CD14-positive monocyte (primary cell): Measurements from ENCODE around the gene SCRN2. TPM values are rescaled to one million over a fixed set of nuclear protein-coding genes. Genes with fewer than 3 reads are reported as not detected.
A peak's percentile ranks its signal among the peaks of the same experiment; 100 is the strongest.

Experiments
- DNase-seq, 3 donors: peaks; one replicate each; pipeline ENCODE4 v3.0.0-alpha.2; 2011 to 2022
- H2AFZ ChIP-seq: 2 replicates; pipeline ENCODE4 v1.6.0; 2012; ENCODE audit warnings: mild to moderate bottlenecking, low read depth, low read length, inconsistent platforms; ENCODE audit not compliant: insufficient read depth, poor library complexity, severe bottlenecking
- H3K27ac ChIP-seq, 2 donors: 1 replicate in 1 of 2; 2 replicates in 1 of 2; pipeline ENCODE4 v1.5.1; 2012 to 2013; ENCODE audit warnings: low read length in 2 of 2, control low read depth in 1 of 2, inconsistent platforms in 1 of 2, low read depth in 1 of 2, mild to moderate bottlenecking in 1 of 2
- H3K27me3 ChIP-seq, 2 donors: one replicate each; pipeline versions ENCODE4 v1.6.0 to v1.6.1; 2011 to 2013; ENCODE audit warnings: low read length in 2 of 2; ENCODE audit not compliant: control insufficient read depth in 2 of 2, insufficient read depth in 2 of 2
- H3K36me3 ChIP-seq, 2 donors: replicated peaks in 1 of 2; 1 replicate in 1 of 2; 2 replicates in 1 of 2; pipeline versions ENCODE4 v1.5.1 to v1.6.1; 2012 to 2013; ENCODE audit warnings: low read length in 2 of 2, control low read depth in 1 of 2, inconsistent platforms in 1 of 2, mild to moderate bottlenecking in 1 of 2; ENCODE audit not compliant: insufficient read depth in 2 of 2, control insufficient read depth in 1 of 2
- H3K4me1 ChIP-seq, 2 donors: 1 replicate in 1 of 2; 2 replicates in 1 of 2; pipeline versions ENCODE4 v1.5.1 to v1.6.1; 2012 to 2013; ENCODE audit warnings: low read length in 2 of 2, control low read depth in 1 of 2, inconsistent platforms in 1 of 2, mild to moderate bottlenecking in 1 of 2, moderate library complexity in 1 of 2; ENCODE audit not compliant: insufficient read depth in 2 of 2, control insufficient read depth in 1 of 2
- H3K4me2 ChIP-seq: replicated peaks from 2 replicates; pipeline ENCODE3; 2012; ENCODE audit warnings: low read length, moderate library complexity, mild to moderate bottlenecking; ENCODE audit not compliant: poor library complexity, severe bottlenecking; ENCODE audit errors: extremely low read depth
- H3K4me3 ChIP-seq, 3 experiments: fragments of 200-600 bp in 1 of 3; sonication (generic) in 1 of 3; replicated peaks in 1 of 3; 1 replicate in 2 of 3; 2 replicates in 1 of 3; pipeline ENCODE4 v1.5.1; 2011 to 2013; ENCODE audit warnings: low read length in 3 of 3, mild to moderate bottlenecking in 3 of 3, control low read depth in 2 of 3, low read depth in 2 of 3, inconsistent platforms in 1 of 3, moderate library complexity in 1 of 3
- H3K79me2 ChIP-seq: 2 replicates; pipeline ENCODE4 v1.6.0; 2012; ENCODE audit warnings: mild to moderate bottlenecking, control low read depth, inconsistent platforms, low read length, moderate library complexity; ENCODE audit not compliant: insufficient read depth
- H3K9ac ChIP-seq: 2 replicates; pipeline ENCODE4 v1.6.0; 2017; ENCODE audit warnings: low read length, mild to moderate bottlenecking; ENCODE audit not compliant: insufficient read depth, poor library complexity, severe bottlenecking
- H3K9me3 ChIP-seq, 2 donors: replicated peaks in 1 of 2; 1 replicate in 1 of 2; 2 replicates in 1 of 2; pipeline versions ENCODE4 v1.5.1 to v1.6.1; 2012 to 2013; ENCODE audit warnings: low read length in 2 of 2, control low read depth in 1 of 2; ENCODE audit not compliant: control insufficient read depth in 1 of 2, insufficient read depth in 1 of 2
- H4K20me1 ChIP-seq: 2 replicates; pipeline ENCODE4 v1.6.0; 2012; ENCODE audit warnings: mild to moderate bottlenecking, low read length, control low read depth, moderate library complexity; ENCODE audit not compliant: insufficient read depth
- H3K27ac Mint-ChIP-seq, 7 donors: one replicate each; pipeline ENCODE4 v1.8.0; 2020; ENCODE audit warnings: mild to moderate bottlenecking in 7 of 7, mixed read lengths in 7 of 7, moderate library complexity in 6 of 7, inconsistent platforms in 2 of 7
- H3K27me3 Mint-ChIP-seq, 3 donors: one replicate each; pipeline ENCODE4 v1.8.0; 2021 to 2022; ENCODE audit warnings: low read depth in 3 of 3, mild to moderate bottlenecking in 3 of 3, mixed read lengths in 3 of 3, moderate library complexity in 3 of 3, inconsistent platforms in 1 of 3
- H3K36me3 Mint-ChIP-seq, 2 donors: one replicate each; pipeline ENCODE4 v1.8.0; 2020; ENCODE audit warnings: mixed read lengths in 2 of 2, inconsistent platforms in 1 of 2, mild to moderate bottlenecking in 1 of 2
- H3K4me1 Mint-ChIP-seq: one replicate; pipeline ENCODE4 v1.8.0; 2020; ENCODE audit warnings: mild to moderate bottlenecking, mixed read lengths
- H3K4me3 Mint-ChIP-seq, 2 donors: one replicate each; pipeline ENCODE4 v1.8.0; 2020; ENCODE audit warnings: mild to moderate bottlenecking in 2 of 2, mixed read lengths in 2 of 2, moderate library complexity in 1 of 2
- H3K9me3 Mint-ChIP-seq, 7 donors: one replicate each; pipeline ENCODE4 v1.8.0; 2020 to 2022; ENCODE audit warnings: mixed read lengths in 7 of 7, mild to moderate bottlenecking in 6 of 7, moderate library complexity in 6 of 7, inconsistent platforms in 2 of 7
- WGBS: methylation state at CpG from one replicate; pipeline ENCODE4 v1.1.5; 2013; ENCODE audit warnings: missing lambda C conversion rate; ENCODE audit not compliant: insufficient coverage; 5-methylcytosine and 5-hydroxymethylcytosine counted together
- intact Hi-C, 2 donors: fragments of 100-400 bp; cut with micrococcal nuclease; formaldehyde crosslinking; loops; one replicate each; pipeline versions ENCODE4 v1.15.0 to v1.15.1; 2023
- polyA plus RNA-seq, 3 donors: library from polyadenylated mRNA; depleted of rRNA in 1 of 3; unstranded in 2 of 3; stranded (reverse) in 1 of 3; fragments of 300-500 nt in 2 of 3; fragments of >200 nt in 1 of 3; fragmentation: Illumina TruSeq in 2 of 3; gene quantifications; 1 replicate in 2 of 3; 2 replicates in 1 of 3; pipeline ENCODE4 v1.2.3, GENCODE V29; 2012 to 2021
- TF ChIP-seq, protein P1 (sequence below): fragments of 200-600 bp; IDR thresholded peaks from one replicate; pipeline ENCODE4 v1.8.0; 2022; ENCODE audit warnings: antibody characterized with exemption, mild to moderate bottlenecking

SCRN2 gene
- polyA plus RNA-seq, 3 donors: 13.2 to 45.1 (median 14.5) TPM

DNA sequence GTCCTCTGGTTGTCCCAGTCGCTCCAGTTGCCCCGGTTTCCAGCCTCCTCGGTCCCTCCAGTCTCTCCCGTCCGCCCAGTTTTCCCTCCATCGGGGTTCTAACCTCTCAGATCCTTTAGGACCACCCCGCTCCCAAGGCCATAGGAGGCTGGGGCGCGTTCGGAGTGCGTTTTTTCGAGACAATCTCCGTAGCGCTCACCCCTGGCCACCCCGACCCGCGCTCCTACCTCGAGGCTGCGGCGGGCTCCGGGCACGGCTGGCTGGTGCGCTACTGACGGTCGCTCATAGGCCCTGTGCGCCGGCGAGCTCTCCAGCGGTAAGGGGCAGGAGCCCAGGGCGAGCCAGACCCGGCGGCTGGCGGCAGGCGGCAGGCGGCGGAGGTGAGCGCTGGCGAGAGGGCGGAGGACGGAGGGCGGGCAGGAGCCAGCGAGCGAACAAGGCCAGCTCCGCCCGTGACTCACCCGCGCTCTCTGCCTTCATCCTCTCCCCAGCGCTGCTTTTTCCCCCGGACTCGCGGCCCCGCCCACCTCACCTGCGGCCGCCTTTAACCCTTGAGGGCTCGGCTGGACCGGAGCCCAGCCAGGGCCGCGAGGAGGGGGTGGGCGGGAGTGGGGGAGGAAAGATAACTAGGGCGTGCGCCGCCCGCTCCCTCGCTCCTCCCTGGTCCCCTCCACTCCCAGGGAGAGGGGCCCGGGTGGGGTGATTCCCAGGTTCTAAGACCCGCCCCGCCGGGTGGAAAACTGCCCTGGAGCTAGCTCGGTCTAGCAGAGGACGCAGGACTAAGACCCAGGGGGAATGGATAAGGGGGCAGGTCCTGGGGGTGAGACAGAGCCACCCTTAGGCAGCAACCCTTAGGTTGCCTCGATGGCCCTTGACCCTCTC lies 9.9 kb upstream of the SCRN2 start, which contains the start of gene SP6:
Gene SP6 (minus strand): TSS at position 472 of the 882 bp plus-strand sequence. CDS start 2,734 bp downstream, outside the sequence.
- peaks cover 0 to 11% of the 10 kb centered on the region in 2 donors for H3K4me1 ChIP-seq
- H3K9me3 ChIP-seq: peaks cover 0 to 17% of the 10 kb centered on the region in 2 donors
- intact Hi-C loops: no loop called here
- H3K9ac ChIP-seq: no peak within 1 kb of the TSS
- H3K4me3 ChIP-seq: no peak within 1 kb of the TSS
- H3K27me3 ChIP-seq: peaks cover 75 to 99% of the 10 kb centered on the region in 2 donors
- Mint-ChIP-seq H3K4me3 (peak within 1 kb of the TSS in 1 of 2 donors; percentile 84), H3K4me1 (peaks cover 15% of the 10 kb centered on the region), H3K27me3 (peaks cover 89 to 99% (median 93%) of the 10 kb centered on the region in 3 donors), H3K27ac (no peak within 1 kb of the TSS), H3K36me3 (peaks cover 0 to 8% of the 10 kb centered on the region in 2 donors), H3K9me3 (peaks cover 0 to 18% (median 10%) of the 10 kb centered on the region in 7 donors)
- H3K4me2 ChIP-seq: peak within 1 kb of the TSS; percentile 11
- H2AFZ ChIP-seq: no peak within 1 kb of the TSS
- H3K79me2 ChIP-seq: no peaks in the 10 kb centered on the region
- no peaks in the 10 kb centered on the region for H3K36me3 ChIP-seq
- peak in 1 of 3 donors; percentile 23 for DNase-seq
- TF ChIP-seq, protein P1, sequence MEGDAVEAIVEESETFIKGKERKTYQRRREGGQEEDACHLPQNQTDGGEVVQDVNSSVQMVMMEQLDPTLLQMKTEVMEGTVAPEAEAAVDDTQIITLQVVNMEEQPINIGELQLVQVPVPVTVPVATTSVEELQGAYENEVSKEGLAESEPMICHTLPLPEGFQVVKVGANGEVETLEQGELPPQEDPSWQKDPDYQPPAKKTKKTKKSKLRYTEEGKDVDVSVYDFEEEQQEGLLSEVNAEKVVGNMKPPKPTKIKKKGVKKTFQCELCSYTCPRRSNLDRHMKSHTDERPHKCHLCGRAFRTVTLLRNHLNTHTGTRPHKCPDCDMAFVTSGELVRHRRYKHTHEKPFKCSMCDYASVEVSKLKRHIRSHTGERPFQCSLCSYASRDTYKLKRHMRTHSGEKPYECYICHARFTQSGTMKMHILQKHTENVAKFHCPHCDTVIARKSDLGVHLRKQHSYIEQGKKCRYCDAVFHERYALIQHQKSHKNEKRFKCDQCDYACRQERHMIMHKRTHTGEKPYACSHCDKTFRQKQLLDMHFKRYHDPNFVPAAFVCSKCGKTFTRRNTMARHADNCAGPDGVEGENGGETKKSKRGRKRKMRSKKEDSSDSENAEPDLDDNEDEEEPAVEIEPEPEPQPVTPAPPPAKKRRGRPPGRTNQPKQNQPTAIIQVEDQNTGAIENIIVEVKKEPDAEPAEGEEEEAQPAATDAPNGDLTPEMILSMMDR: no peak
- H3K27ac ChIP-seq: no peak within 1 kb of the TSS
- H4K20me1 ChIP-seq: no peaks in the 10 kb centered on the region
- 11% methylated on average over 41 of the region's 71 CpGs for WGBS

DNA sequence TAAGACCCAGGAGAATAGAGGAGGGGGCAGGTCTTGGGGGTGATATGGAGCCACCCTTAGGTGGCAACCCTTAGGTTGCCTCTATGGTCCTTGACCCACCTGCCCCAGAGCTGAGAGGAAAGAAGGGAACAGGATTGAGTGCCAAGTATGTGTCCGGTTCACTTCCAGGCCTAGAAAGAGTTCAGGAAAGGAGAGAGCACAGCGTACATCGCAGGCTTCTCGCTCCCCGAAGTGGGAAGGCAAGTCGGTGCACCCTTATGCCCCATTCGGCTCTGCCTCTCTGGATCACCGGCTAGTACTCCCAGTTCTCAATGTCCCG lies 9.3 kb upstream of the SCRN2 start:
- no peaks in the 10 kb centered on the region for H3K79me2 ChIP-seq
- Mint-ChIP-seq H3K27me3 (peaks cover 91 to 99% (median 92%) of the 10 kb centered on the region in 3 donors), H3K27ac (no peak overlapping the region), H3K4me3 (peak overlapping the region in 1 of 2 donors; percentile 52), H3K4me1 (peaks cover 15% of the 10 kb centered on the region), H3K9me3 (peaks cover 0 to 17% (median 10%) of the 10 kb centered on the region in 7 donors), H3K36me3 (peaks cover 0 to 8% of the 10 kb centered on the region in 2 donors)
- peaks cover 79 to 99% of the 10 kb centered on the region in 2 donors for H3K27me3 ChIP-seq
- peaks cover 0 to 17% of the 10 kb centered on the region in 2 donors for H3K9me3 ChIP-seq
- no peak overlapping the region for H3K9ac ChIP-seq
- H4K20me1 ChIP-seq: no peaks in the 10 kb centered on the region
- TF ChIP-seq, protein P1: no peak
- DNase-seq: no peak
- no peak overlapping the region for H3K27ac ChIP-seq
- H3K4me1 ChIP-seq: peaks cover 0 to 11% of the 10 kb centered on the region in 2 donors
- intact Hi-C loops: no loop called here
- 70% methylated on average over 9 of the region's 9 CpGs for WGBS
- no peaks in the 10 kb centered on the region for H3K36me3 ChIP-seq
- H3K4me3 ChIP-seq: no peak overlapping the region
- no peak overlapping the region for H2AFZ ChIP-seq
- no peak overlapping the region for H3K4me2 ChIP-seq
